OCI-LY7 (cell line): ENCODE results near the gene RAB22A.

Experiments
- CTCF ChIP-seq: fragments of 200-600 bp; sonication (generic); conservative IDR thresholded peaks from 2 replicates; pipeline ENCODE4 v1.5.1; 2014; ENCODE audit warnings: mild to moderate bottlenecking, antibody characterized with exemption, low read length, moderate library complexity, mixed read lengths
- EZH2phosphoT487 ChIP-seq: fragments of 200-600 bp; sonication (generic); IDR thresholded peaks from 2 replicates; pipeline ENCODE4 v1.6.1; 2018; ENCODE audit warnings: low read depth, borderline replicate concordance, mild to moderate bottlenecking, mixed run types, antibody characterized with exemption, low read length, moderate library complexity, mixed read lengths

DNA sequence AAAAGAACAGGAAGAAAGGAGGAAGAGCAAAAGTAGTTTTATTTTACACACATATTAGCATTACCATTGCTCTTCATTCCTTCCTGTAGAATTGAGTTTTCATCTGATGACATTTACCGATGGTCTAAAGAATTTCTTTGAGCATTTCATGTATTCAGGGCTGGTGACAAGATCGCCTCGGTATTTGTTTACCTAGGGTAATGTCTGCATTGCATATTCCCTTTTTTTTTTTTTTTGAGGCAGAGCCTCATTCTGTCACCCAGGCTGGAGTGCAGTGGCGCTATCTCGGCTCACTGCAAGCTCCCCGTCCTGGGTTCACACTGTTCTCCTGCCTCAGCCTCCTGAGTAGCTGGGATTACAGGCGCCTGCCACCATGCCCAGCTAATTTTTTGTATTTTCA lies 19.3 kb downstream of the RAB22A start:
- TF ChIP-seq CTCF (no peak), EZH2phosphoT487 (no peak)
